Measurements from ENCODE around the gene MYO7B. TPM values are rescaled to one million over a fixed set of nuclear protein-coding genes. Genes with fewer than 3 reads are reported as not detected.

The MYO7B gene
- total RNA-seq, 2 experiments from 2014 or later: 0.14 to 0.58 TPM

DNA sequence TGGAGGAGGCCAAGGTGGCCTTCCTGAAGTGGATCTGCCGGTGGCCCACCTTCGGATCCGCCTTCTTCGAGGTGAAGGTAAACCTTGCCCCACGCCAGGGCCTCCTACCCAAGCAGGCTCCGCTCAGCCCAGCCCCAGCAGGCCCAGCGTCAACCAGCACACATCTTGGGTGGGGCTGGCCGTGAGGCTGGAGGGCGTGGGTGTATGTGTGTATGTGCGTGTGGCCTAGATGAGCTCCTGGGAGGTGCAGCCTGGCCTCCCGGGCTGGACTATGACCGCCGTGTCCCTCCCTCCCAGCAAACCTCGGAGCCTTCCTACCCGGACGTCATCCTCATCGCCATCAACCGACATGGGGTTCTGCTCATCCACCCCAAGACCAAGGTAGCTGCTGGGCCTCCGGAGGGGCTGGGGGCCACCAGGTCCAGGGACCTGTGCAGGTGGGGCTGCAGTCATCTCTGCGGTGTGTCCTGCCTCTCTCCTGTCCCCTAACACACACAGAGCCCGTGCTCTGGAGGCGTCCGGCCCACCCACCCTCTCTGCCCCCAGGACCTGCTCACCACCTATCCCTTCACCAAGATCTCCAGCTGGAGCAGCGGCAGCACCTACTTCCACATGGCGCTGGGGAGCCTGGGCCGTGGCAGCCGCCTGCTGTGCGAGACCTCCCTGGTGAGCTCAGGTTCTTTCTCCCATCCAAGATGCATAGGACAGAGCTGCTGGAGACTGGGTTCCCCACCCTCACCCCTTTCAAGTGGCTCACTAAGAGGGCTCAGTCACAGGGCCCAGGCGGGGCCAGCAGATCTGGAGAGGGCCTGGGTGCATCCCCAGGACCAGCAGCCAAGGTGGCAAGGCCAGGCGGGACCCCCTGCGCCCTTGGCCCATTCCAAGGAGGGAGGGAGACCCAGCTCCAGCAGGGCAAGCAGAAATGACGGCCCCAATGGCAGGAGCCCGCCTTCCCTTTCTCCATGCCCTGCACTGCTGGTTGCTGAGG lies 101.1 kb downstream of the MYO7B start:
- ChIA-PET POLR2A (no interaction called here), CTCF (interaction anchor here (0.9 kb wide), 1 partner anchor 37 kb away, joined by 3 read pairs; no protein-coding TSS in a partner anchor)
- no peaks in the 10 kb centered on the region for H3K9me3 Mint-ChIP-seq
- no peak overlapping the region for H3K4me3 Mint-ChIP-seq
- H3K4me1 Mint-ChIP-seq (ENCODE audit: low read depth): peaks cover 61% of the 10 kb centered on the region
- H3K27ac Mint-ChIP-seq: peak overlapping the region; percentile 65
- DNase-seq: no peak
- intact Hi-C loops (cut with micrococcal nuclease): no loop called here
- no peaks in the 10 kb centered on the region for H3K36me3 Mint-ChIP-seq
- H3K27me3 Mint-ChIP-seq: no peaks in the 10 kb centered on the region

GRCh38 chr2:127637236-127637630 lies 101.8 kb downstream of the MYO7B start:
- H3K36me3 Mint-ChIP-seq: no peaks in the 10 kb centered on the region
- H3K27ac Mint-ChIP-seq: no peak overlapping the region
- no peak overlapping the region for H3K4me3 Mint-ChIP-seq
- H3K4me1 Mint-ChIP-seq (ENCODE audit: low read depth): peaks cover 61% of the 10 kb centered on the region
- DNase-seq: no peak
- intact Hi-C loops (cut with micrococcal nuclease): no loop called here
- no peaks in the 10 kb centered on the region for H3K27me3 Mint-ChIP-seq
- no peaks in the 10 kb centered on the region for H3K9me3 Mint-ChIP-seq
- POLR2A ChIA-PET: no interaction called here
- CTCF ChIA-PET: interaction anchor here (0.9 kb wide), 1 partner anchor 38 kb away, joined by 3 read pairs; no protein-coding TSS in a partner anchor

DNA sequence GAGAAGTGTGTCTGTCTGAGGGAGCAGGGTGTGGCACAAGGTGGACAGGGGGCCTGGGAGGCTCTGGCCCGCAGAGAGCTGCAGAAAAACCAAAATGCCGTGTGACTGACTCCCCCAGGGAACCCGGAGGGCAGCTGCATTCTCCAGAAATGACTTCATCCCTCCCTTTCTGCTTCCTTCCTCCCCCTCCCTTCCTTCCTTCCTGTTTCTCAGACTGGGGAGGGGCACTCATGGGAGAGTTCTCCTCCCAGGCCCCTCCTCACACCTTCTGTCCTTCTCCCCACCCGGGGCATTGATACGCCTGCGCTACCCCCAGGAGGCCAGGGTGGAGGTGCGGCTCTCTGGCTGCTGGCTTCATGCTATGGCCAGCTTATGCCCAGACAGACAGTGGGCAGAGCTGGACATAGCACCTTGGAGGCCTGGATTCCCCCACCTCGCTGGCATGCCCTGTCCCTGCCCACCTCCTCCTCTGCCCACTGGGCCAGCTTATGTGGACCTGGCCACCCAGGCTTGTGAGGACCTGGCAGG lies 102.3 kb downstream of the MYO7B start:
- Mint-ChIP-seq H3K27me3 (no peaks in the 10 kb centered on the region), H3K4me3 (no peak overlapping the region), H3K36me3 (no peaks in the 10 kb centered on the region), H3K27ac (peak overlapping the region; percentile 74), H3K9me3 (no peaks in the 10 kb centered on the region), H3K4me1 (ENCODE audit: low read depth) (peaks cover 59% of the 10 kb centered on the region)
- CTCF ChIA-PET: interaction anchor here (3.6 kb wide), 1 partner anchor 12 kb away, joined by 25 read pairs; no protein-coding TSS in a partner anchor
- intact Hi-C loops (cut with micrococcal nuclease): no loop called here
- POLR2A ChIA-PET: no interaction called here
- DNase-seq: peak; percentile 30

GRCh38 chr2:127638361-127639110 lies 103.1 kb downstream of the MYO7B start:
- intact Hi-C loops (cut with micrococcal nuclease): no loop called here
- H3K9me3 Mint-ChIP-seq: no peaks in the 10 kb centered on the region
- peaks cover 52% of the 10 kb centered on the region for H3K4me1 Mint-ChIP-seq (ENCODE audit: low read depth)
- H3K27me3 Mint-ChIP-seq: no peaks in the 10 kb centered on the region
- POLR2A ChIA-PET: no interaction called here
- H3K27ac Mint-ChIP-seq: peak overlapping the region; percentile 74
- no peak overlapping the region for H3K4me3 Mint-ChIP-seq
- no peak for DNase-seq
- no peaks in the 10 kb centered on the region for H3K36me3 Mint-ChIP-seq
- CTCF ChIA-PET: interaction anchor here (3.6 to 3.7 kb wide), 2 partner anchors 11 to 48 kb away, joined by 25 to 28 read pairs; no protein-coding TSS in a partner anchor

DNA sequence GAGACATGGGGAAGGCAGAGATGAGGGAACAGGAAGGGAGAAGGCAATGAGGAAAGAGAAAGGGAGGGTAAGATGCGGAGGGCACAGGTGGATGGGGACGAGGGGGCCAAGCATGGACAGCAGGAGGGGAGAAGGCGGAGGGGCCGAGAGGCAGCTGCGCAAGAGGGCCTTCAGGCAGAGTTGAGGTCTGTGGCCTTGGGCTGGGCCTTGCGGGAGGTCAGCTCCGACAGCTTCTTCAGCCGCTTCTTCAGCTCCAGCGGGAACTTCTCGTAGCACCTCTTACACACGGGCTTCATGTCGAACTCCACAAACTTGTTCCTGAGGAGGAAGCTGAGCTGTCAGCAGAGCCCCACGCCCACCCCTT lies 103.6 kb downstream of the MYO7B start:
- ChIA-PET POLR2A (no interaction called here), CTCF (interaction anchor here (3.6 to 3.7 kb wide), 2 partner anchors 10 to 48 kb away, joined by 25 to 28 read pairs; no protein-coding TSS in a partner anchor)
- Mint-ChIP-seq H3K4me3 (no peak overlapping the region), H3K27ac (peak overlapping the region; percentile 49), H3K36me3 (no peaks in the 10 kb centered on the region), H3K9me3 (no peaks in the 10 kb centered on the region), H3K27me3 (no peaks in the 10 kb centered on the region), H3K4me1 (ENCODE audit: low read depth) (peaks cover 47% of the 10 kb centered on the region)
- no peak for DNase-seq
- intact Hi-C loops (cut with micrococcal nuclease): no loop called here

DNA sequence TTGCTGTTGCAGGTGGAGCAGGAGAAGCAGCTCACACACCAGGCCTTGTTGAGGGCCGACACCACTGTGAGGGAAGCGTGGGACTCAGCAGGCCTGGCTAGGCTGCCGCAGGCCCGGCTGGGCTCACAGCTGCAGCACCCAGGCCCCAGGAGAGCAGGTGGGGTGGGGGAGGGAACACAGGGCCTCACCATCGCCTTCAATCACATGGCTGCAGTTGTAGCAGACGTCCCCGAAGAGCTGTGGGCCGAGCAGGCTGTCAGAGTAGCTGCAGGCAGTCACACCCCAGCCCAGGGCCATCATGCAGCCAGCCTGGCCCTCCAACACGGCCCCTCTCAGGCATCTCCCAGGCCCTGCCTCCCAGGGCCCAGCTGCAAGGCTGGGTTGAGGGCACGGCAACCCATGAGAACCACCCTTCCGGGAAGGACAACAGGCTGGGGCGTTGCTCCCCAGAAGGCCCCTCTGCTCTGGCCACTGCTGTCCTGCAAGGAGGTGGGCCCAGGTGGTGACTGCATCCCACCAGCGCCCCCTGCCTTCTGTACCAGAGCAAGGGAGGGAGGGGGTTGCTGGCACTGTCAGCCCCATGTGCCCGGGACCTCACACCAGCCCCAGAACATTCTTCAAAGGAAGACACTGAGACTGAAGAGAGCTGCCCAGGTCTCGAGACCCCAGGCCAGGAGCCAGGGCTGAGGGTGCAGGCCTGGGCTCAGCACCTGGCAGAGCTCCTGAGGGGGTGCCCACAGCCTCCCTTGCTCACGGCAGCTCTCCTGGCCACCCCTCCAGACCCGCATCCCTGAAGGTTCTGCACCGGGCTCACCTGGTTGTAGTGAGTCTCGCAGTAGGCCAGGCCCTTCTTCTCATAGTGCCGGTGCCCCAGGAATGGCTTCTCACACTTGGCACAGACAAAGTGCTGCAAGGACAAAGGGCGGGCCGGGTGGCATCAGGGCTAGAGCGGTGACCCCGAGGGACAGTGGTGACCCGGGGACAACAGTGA lies 104.9 kb downstream of the MYO7B start:
- H3K27me3 Mint-ChIP-seq: no peaks in the 10 kb centered on the region
- H3K27ac Mint-ChIP-seq: peak overlapping the region; percentile 70
- no peaks in the 10 kb centered on the region for H3K36me3 Mint-ChIP-seq
- ChIA-PET CTCF (interaction anchor here (1.3 to 3.7 kb wide), 3 partner anchors 9 to 443 kb away, joined by 3 to 28 read pairs (median 25); no protein-coding TSS in a partner anchor), POLR2A (interaction anchor here (0.8 to 1.1 kb wide), 4 partner anchors 9 to 363 kb away, joined by 3 to 4 read pairs (median 3); partner anchors contain the start of gene IWS1)
- H3K4me1 Mint-ChIP-seq (ENCODE audit: low read depth): peaks cover 43% of the 10 kb centered on the region
- peak; percentile 69 for DNase-seq
- no peaks in the 10 kb centered on the region for H3K9me3 Mint-ChIP-seq
- H3K4me3 Mint-ChIP-seq: peak overlapping the region; percentile 64
- intact Hi-C loops (cut with micrococcal nuclease): loop anchor here (2.0 to 10.0 kb wide), 2 partner anchors 50 to 316 kb away; no protein-coding TSS in a partner anchor

DNA sequence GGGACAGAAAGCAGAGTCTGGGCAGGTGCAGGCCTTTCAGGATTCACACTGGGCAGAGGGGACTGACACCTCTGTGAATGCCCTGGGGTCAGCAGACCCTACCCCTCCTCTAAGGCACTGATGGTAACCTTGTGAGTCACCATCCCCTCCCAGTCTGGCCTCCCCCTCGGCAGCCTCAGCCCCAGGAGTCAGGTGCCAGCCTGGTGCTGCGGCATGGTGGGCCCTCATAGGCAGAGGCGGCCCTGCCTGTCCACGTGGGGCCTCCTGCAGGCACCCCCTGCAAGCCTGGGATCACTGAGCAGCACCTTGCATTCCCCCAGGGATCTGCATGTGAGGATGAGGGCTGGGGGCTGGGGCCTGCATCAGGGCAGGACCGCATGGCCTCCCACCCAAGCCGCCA lies 105.7 kb downstream of the MYO7B start:
- intact Hi-C loops (cut with micrococcal nuclease): loop anchor here (2.0 to 10.0 kb wide), 2 partner anchors 50 to 316 kb away; no protein-coding TSS in a partner anchor
- ChIA-PET POLR2A (interaction anchor here (1.7 kb wide), 1 partner anchor 61 kb away, joined by 7 read pairs; the partner anchor contains the start of gene SFT2D3), CTCF (interaction anchor here (1.2 to 3.7 kb wide), 4 partner anchors 8 to 444 kb away, joined by 3 to 28 read pairs (median 14); no protein-coding TSS in a partner anchor)
- no peaks in the 10 kb centered on the region for H3K9me3 Mint-ChIP-seq
- peaks cover 43% of the 10 kb centered on the region for H3K4me1 Mint-ChIP-seq (ENCODE audit: low read depth)
- DNase-seq: peak; percentile 33
- H3K27me3 Mint-ChIP-seq: no peaks in the 10 kb centered on the region
- peak overlapping the region; percentile 70 for H3K27ac Mint-ChIP-seq
- peak overlapping the region; percentile 64 for H3K4me3 Mint-ChIP-seq
- no peaks in the 10 kb centered on the region for H3K36me3 Mint-ChIP-seq

- DNase-seq: peak; percentile 55
- intact Hi-C loops (cut with micrococcal nuclease): loop anchor here (2.0 to 10.0 kb wide), 2 partner anchors 51 to 317 kb away; no protein-coding TSS in a partner anchor
- Mint-ChIP-seq H3K27me3 (no peaks in the 10 kb centered on the region), H3K9me3 (no peaks in the 10 kb centered on the region), H3K36me3 (no peaks in the 10 kb centered on the region), H3K27ac (peak overlapping the region; percentile 70), H3K4me1 (ENCODE audit: low read depth) (peaks cover 37% of the 10 kb centered on the region), H3K4me3 (peak overlapping the region; percentile 64)
- CTCF ChIA-PET: interaction anchor here (1.0 to 3.7 kb wide), 4 partner anchors 10 to 54 kb away, joined by 3 to 28 read pairs (median 4); no protein-coding TSS in a partner anchor
- POLR2A ChIA-PET: interaction anchor here (1.7 kb wide), 1 partner anchor 60 kb away, joined by 7 read pairs; the partner anchor contains the start of gene SFT2D3
Observed at GRCh38 chr2:127641846-127642507, 106.5 kb downstream of the MYO7B start.

- H3K9me3 Mint-ChIP-seq: no peaks in the 10 kb centered on the region
- H3K4me3 Mint-ChIP-seq: no peak overlapping the region
- no peaks in the 10 kb centered on the region for H3K27me3 Mint-ChIP-seq
- H3K36me3 Mint-ChIP-seq: no peaks in the 10 kb centered on the region
- no peak overlapping the region for H3K27ac Mint-ChIP-seq
- ChIA-PET POLR2A (interaction anchor here (1.7 kb wide), 1 partner anchor 59 kb away, joined by 7 read pairs; the partner anchor contains the start of gene SFT2D3), CTCF (interaction anchor here (2.9 kb wide), 1 partner anchor 51 kb away, joined by 9 read pairs; no protein-coding TSS in a partner anchor)
- DNase-seq: no peak
- intact Hi-C loops (cut with micrococcal nuclease): loop anchor here (10.0 kb wide), 1 partner anchor 318 kb away; no protein-coding TSS in a partner anchor
- H3K4me1 Mint-ChIP-seq (ENCODE audit: low read depth): peaks cover 30% of the 10 kb centered on the region
Observed at GRCh38 chr2:127642706-127643438, 107.4 kb downstream of the MYO7B start.

All from activated CD4-positive, alpha-beta memory T cell treated with anti-CD3 and anti-CD28 coated beads for 36 hours (primary cell).